ENCODE results near the gene MAGI1.

DNA sequence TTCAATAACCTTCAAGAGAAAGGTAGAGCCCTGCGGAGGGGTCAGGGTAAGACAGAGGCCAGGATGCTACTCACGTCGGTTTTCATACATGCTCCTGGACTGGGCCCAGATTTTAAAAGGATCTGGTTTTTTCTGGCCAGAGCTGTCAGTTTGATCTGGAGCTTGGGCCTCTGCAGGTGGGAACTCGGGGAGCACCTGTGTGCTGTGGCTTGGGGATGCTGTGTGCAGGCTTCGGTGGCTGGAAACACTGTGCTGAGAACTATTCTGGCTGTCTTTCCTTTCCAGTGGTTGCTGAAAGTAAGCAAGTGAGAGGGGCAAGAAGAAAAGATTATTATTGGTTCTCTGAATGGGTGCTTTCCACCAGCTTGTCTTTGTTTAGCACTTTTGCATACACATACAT, 647.6 kb downstream of the MAGI1 start:
- TF ChIP-seq CTCF (IDR thresholded peaks at IDR 0.05) (no peak), POLR2A (IDR thresholded peaks at IDR 0.05) (no peak)
